HepG2 (cell line): ENCODE measurements around the gene PCDHGA5. TPM values are rescaled to one million over a fixed set of nuclear protein-coding genes. Genes with fewer than 3 reads are reported as not detected.

ENCODE experiments used
- BORCS8-MEF2B ChIP-seq: sonication (generic); formaldehyde crosslinking; IDR thresholded peaks from 2 replicates; pipeline ENCODE4 v1.8.0; 2022; ENCODE audit warnings: mild to moderate bottlenecking, missing genetic modification reagents
- EHMT2 ChIP-seq: fragments of 200-600 bp; sonication (generic); IDR thresholded peaks from 2 replicates; pipeline ENCODE4 v1.7.0; 2017; ENCODE audit warnings: antibody characterized with exemption, low read depth, low read length, borderline replicate concordance
- GLI4 ChIP-seq: sonication (generic); formaldehyde crosslinking; IDR thresholded peaks from 2 replicates; pipeline ENCODE4 v1.5.1; 2020; ENCODE audit warnings: missing genetic modification reagents, mild to moderate bottlenecking, moderate library complexity, borderline replicate concordance
- MAFG ChIP-seq: sonication (generic); formaldehyde crosslinking; IDR thresholded peaks from 2 replicates; pipeline ENCODE4 v1.5.1; 2020; ENCODE audit warnings: mild to moderate bottlenecking, missing genetic modification reagents
- MTF1 ChIP-seq: sonication (generic); formaldehyde crosslinking; IDR thresholded peaks from 2 replicates; pipeline ENCODE4 v1.5.0; 2020; ENCODE audit warnings: missing genetic modification reagents
- RNF2 ChIP-seq: fragments of 450-650 bp; conservative IDR thresholded peaks from 2 replicates; pipeline ENCODE4 v1.6.1; 2016; ENCODE audit warnings: low read depth
- ZBTB21 ChIP-seq: sonication (generic); formaldehyde crosslinking; IDR thresholded peaks from 2 replicates; pipeline ENCODE4 v1.4.0; 2020; ENCODE audit warnings: missing genetic modification reagents
- ZFP36L2 ChIP-seq: sonication (generic); formaldehyde crosslinking; IDR thresholded peaks from 2 replicates; pipeline ENCODE4 v1.4.0; 2020; ENCODE audit warnings: missing genetic modification reagents
- ZFP82 ChIP-seq: sonication (generic); formaldehyde crosslinking; IDR thresholded peaks from 2 replicates; pipeline ENCODE4 v1.5.1; 2020; ENCODE audit warnings: mild to moderate bottlenecking, missing genetic modification reagents, borderline replicate concordance
- ZFX ChIP-seq: sonication (generic); formaldehyde crosslinking; IDR thresholded peaks from 2 replicates; pipeline ENCODE4 v1.4.0; 2020; ENCODE audit warnings: mild to moderate bottlenecking, low read depth, missing genetic modification reagents, moderate library complexity
- ZNF354B ChIP-seq: sonication (generic); formaldehyde crosslinking; IDR thresholded peaks from 2 replicates; pipeline ENCODE4 v1.8.0; 2022; ENCODE audit warnings: mild to moderate bottlenecking, missing genetic modification reagents
- ZNF446 ChIP-seq: sonication (generic); formaldehyde crosslinking; IDR thresholded peaks from 2 replicates; pipeline ENCODE4 v1.5.0; 2020; ENCODE audit warnings: mild to moderate bottlenecking, missing genetic modification reagents
- ZNF737 ChIP-seq: sonication (generic); formaldehyde crosslinking; IDR thresholded peaks from 2 replicates; pipeline ENCODE4 v1.5.0; 2020; ENCODE audit warnings: missing genetic modification reagents, mild to moderate bottlenecking, borderline replicate concordance
- ZSCAN30 ChIP-seq: sonication (generic); formaldehyde crosslinking; IDR thresholded peaks from 2 replicates; pipeline ENCODE4 v1.5.0; 2020; ENCODE audit warnings: mild to moderate bottlenecking, missing genetic modification reagents
- polyA plus RNA-seq, 8 experiments: library from polyadenylated mRNA; depleted of rRNA in 3 of 8; stranded (reverse) in 7 of 8; unstranded in 1 of 8; fragments of >200 nt; fragmentation: Illumina TruSeq in 4 of 8; extraction: Trizol in 4 of 8; gene quantifications; 2 replicates each; pipeline versions ENCODE4 v1.2.1 to v1.2.3, GENCODE V29; 2011 to 2016; ENCODE audit warnings: low read depth in 4 of 8, missing spikeins in 1 of 8, mixed read lengths in 1 of 8; ENCODE audit not compliant: insufficient read depth in 1 of 8
- total RNA-seq, 5 experiments: library from RNA; depleted of rRNA; stranded (reverse); fragments of >200 nt; fragmentation: Illumina TruSeq; extraction: Trizol; gene quantifications; 2 replicates each; pipeline ENCODE4 v1.2.3, GENCODE V29; 2016; ENCODE audit warnings: low read depth in 1 of 5
- TF ChIP-seq, protein P1 (sequence below): IDR thresholded peaks from 2 replicates; pipeline ENCODE4 v1.6.1; 2018; ENCODE audit warnings: missing genetic modification reagents, mild to moderate bottlenecking, missing compliant biosample characterization
- TF ChIP-seq, protein P2 (sequence below): sonication (generic); formaldehyde crosslinking; IDR thresholded peaks from 2 replicates; pipeline ENCODE4 v1.4.0; 2020; ENCODE audit warnings: mild to moderate bottlenecking, low read depth, missing genetic modification reagents
- TF ChIP-seq, protein P3 (sequence below), 2 experiments: fragments of 450-650 bp in 1 of 2; sonication (generic) in 1 of 2; formaldehyde crosslinking in 1 of 2; IDR thresholded peaks; 2 replicates each; pipeline versions ENCODE4 v1.6.1 to v1.8.0; 2016 to 2022; ENCODE audit warnings: antibody characterized with exemption in 1 of 2, mild to moderate bottlenecking in 1 of 2, missing genetic modification reagents in 1 of 2
- TF ChIP-seq, protein P4 (sequence below), 2 experiments: fragments of 450-650 bp in 1 of 2; sonication (generic) in 1 of 2; formaldehyde crosslinking; IDR thresholded peaks; 2 replicates each; pipeline versions ENCODE4 v1.5.0 to v1.8.0; 2020 to 2022; ENCODE audit warnings: mild to moderate bottlenecking in 1 of 2, missing genetic modification reagents in 1 of 2

The PCDHGA5 gene
- total and polyA plus RNA-seq, 2 of the 13 experiments (the other 11 are each of a cell fraction or from before 2014, with no cell fraction given), result 0.27 to 0.32 TPM

DNA sequence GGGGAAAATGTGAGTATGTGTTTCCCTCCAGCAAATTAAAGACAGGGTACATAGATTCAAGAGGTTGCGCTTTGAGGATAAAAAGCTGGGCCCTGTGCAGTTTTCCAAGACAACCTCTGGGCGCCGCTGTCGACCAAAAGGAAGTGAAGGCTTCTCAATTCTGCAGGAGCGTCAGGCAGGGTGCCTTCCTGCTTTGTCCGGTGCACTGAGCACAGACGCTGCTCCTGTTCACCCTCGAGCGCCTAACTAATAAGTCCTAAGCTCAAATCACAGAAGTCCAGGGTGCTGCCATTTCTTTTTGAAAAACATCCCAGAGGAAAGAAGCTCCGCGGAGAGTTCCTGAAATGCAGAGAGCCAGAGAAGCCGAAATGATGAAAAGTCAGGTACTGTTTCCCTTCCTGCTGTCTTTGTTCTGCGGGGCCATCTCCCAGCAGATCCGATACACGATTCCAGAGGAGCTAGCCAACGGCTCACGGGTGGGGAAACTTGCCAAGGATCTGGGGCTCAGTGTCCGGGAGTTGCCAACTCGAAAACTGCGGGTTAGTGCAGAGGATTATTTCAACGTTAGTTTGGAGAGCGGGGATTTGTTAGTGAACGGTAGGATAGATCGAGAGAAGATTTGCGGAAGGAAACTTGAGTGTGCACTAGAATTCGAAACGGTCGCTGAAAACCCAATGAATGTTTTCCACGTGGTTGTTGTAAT, 13.9 kb upstream of the PCDHGA5 start, which contains the start of gene PCDHGB1 (continued):
- TF ChIP-seq, protein P1, sequence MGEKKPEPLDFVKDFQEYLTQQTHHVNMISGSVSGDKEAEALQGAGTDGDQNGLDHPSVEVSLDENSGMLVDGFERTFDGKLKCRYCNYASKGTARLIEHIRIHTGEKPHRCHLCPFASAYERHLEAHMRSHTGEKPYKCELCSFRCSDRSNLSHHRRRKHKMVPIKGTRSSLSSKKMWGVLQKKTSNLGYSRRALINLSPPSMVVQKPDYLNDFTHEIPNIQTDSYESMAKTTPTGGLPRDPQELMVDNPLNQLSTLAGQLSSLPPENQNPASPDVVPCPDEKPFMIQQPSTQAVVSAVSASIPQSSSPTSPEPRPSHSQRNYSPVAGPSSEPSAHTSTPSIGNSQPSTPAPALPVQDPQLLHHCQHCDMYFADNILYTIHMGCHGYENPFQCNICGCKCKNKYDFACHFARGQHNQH (CRISPR knock-in tag), result no peak
- TF ChIP-seq ZNF737, result no peak
- TF ChIP-seq, protein P2, sequence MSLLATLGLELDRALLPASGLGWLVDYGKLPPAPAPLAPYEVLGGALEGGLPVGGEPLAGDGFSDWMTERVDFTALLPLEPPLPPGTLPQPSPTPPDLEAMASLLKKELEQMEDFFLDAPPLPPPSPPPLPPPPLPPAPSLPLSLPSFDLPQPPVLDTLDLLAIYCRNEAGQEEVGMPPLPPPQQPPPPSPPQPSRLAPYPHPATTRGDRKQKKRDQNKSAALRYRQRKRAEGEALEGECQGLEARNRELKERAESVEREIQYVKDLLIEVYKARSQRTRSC (CRISPR knock-in tag), result no peak
- TF ChIP-seq MAFG (CRISPR knock-in tag), result no peak
- no peak for TF ChIP-seq BORCS8-MEF2B
- no peak for TF ChIP-seq ZNF354B (CRISPR knock-in tag)
- no peak for TF ChIP-seq ZSCAN30
- TF ChIP-seq ZBTB21 (CRISPR knock-in tag), result no peak
- TF ChIP-seq ZNF446 (CRISPR knock-in tag), result no peak
- TF ChIP-seq MTF1 (CRISPR knock-in tag), result no peak
- TF ChIP-seq EHMT2, result no peak
- TF ChIP-seq, protein P3, sequence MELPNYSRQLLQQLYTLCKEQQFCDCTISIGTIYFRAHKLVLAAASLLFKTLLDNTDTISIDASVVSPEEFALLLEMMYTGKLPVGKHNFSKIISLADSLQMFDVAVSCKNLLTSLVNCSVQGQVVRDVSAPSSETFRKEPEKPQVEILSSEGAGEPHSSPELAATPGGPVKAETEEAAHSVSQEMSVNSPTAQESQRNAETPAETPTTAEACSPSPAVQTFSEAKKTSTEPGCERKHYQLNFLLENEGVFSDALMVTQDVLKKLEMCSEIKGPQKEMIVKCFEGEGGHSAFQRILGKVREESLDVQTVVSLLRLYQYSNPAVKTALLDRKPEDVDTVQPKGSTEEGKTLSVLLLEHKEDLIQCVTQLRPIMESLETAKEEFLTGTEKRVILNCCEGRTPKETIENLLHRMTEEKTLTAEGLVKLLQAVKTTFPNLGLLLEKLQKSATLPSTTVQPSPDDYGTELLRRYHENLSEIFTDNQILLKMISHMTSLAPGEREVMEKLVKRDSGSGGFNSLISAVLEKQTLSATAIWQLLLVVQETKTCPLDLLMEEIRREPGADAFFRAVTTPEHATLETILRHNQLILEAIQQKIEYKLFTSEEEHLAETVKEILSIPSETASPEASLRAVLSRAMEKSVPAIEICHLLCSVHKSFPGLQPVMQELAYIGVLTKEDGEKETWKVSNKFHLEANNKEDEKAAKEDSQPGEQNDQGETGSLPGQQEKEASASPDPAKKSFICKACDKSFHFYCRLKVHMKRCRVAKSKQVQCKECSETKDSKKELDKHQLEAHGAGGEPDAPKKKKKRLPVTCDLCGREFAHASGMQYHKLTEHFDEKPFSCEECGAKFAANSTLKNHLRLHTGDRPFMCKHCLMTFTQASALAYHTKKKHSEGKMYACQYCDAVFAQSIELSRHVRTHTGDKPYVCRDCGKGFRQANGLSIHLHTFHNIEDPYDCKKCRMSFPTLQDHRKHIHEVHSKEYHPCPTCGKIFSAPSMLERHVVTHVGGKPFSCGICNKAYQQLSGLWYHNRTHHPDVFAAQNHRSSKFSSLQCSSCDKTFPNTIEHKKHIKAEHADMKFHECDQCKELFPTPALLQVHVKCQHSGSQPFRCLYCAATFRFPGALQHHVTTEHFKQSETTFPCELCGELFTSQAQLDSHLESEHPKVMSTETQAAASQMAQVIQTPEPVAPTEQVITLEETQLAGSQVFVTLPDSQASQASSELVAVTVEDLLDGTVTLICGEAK (IDR thresholded peaks at IDR 0.05), result no peak
- TF ChIP-seq, protein P3 (CRISPR knock-in tag; IDR thresholded peaks at IDR 0.05), result no peak
- no peak for TF ChIP-seq ZFP36L2 (CRISPR knock-in tag)
- TF ChIP-seq, protein P4, sequence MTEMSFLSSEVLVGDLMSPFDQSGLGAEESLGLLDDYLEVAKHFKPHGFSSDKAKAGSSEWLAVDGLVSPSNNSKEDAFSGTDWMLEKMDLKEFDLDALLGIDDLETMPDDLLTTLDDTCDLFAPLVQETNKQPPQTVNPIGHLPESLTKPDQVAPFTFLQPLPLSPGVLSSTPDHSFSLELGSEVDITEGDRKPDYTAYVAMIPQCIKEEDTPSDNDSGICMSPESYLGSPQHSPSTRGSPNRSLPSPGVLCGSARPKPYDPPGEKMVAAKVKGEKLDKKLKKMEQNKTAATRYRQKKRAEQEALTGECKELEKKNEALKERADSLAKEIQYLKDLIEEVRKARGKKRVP (CRISPR knock-in tag; IDR thresholded peaks at IDR 0.05), result no peak
- TF ChIP-seq RNF2, result no peak
- no peak for TF ChIP-seq ZFX
- no peak for TF ChIP-seq ZFP82 (CRISPR knock-in tag)
- TF ChIP-seq GLI4 (CRISPR knock-in tag), result no peak
